ENCODE results near the gene PTPRE. TPM values are rescaled to one million over a fixed set of nuclear protein-coding genes. Genes with fewer than 3 reads are reported as not detected.

The PTPRE gene
- polyA plus RNA-seq, 1 donor from 2014 or later: 4.1 TPM

GRCh38 chr10:128001363-128001745 is 94.5 kb downstream of the PTPRE start:
- Histone ChIP-seq H4K20me1 (ENCODE audit: insufficient read depth) (no peaks in the 10 kb centered on the region), H3K4me3 (ENCODE audit: low read length) (peak overlapping the region; percentile 57), H3K27ac (ENCODE audit: low read length) (no peak overlapping the region), H3K9me3 (ENCODE audit: low read length) (no peaks in the 10 kb centered on the region), H3F3A (ENCODE audit: insufficient read depth, low read length, poor library complexity, severe bottlenecking) (peaks cover 9% of the 10 kb centered on the region), H2AFZ (ENCODE audit: low read depth, low read length) (no peak overlapping the region), H3K27me3 (ENCODE audit: insufficient read depth, low read depth, low read length) (no peaks in the 10 kb centered on the region), H3K4me2 (ENCODE audit: low read length) (no peak overlapping the region), H3K9me2 (ENCODE audit: insufficient read depth, low read length) (no peaks in the 10 kb centered on the region), H3K36me3 (ENCODE audit: insufficient read depth, low read length) (no peaks in the 10 kb centered on the region), H3K9ac (ENCODE audit: low read length) (no peak overlapping the region), H3K79me2 (replicated peaks; ENCODE audit: insufficient read depth, low read length) (no peaks in the 10 kb centered on the region)
- TF ChIP-seq CTCF (IDR thresholded peaks at IDR 0.05; ENCODE audit: poor library complexity, severe bottlenecking) (no peak), EZH2 (IDR thresholded peaks at IDR 0.05; ENCODE audit: borderline replicate concordance, insufficient read depth, low read length, poor library complexity, severe bottlenecking) (no peak), REST (IDR thresholded peaks at IDR 0.05; ENCODE audit: borderline replicate concordance) (no peak), SMC3 (conservative IDR thresholded peaks at IDR 0.05; ENCODE audit: poor library complexity) (no peak), TAF1 (IDR thresholded peaks at IDR 0.05; ENCODE audit: low read depth) (no peak), POLR2AphosphoS5 (IDR thresholded peaks at IDR 0.05) (no peak)

DNA sequence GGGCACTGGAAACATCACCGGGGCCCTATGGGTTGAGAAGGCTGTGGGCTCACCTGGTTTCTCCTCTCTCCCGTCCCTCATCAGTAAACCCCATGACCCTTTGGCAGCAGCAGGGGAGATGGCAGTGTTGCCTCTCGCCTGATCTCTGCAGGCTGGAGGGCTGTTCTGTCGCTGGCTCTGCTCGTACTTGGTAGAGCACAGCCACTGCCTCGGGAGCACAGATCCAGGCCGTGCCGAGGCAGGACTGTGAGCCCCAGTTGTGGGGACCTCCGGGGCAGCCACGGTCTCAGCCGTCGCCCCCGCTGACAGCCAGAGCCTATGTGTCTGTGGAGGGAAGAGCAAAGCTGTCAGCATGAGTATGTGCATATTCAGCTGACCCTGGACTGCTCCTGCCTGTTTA is 94.9 kb downstream of the PTPRE start:
- Histone ChIP-seq H3K9me2 (ENCODE audit: insufficient read depth, low read length) (no peaks in the 10 kb centered on the region), H3K4me3 (ENCODE audit: low read length) (peak overlapping the region; percentile 14), H3F3A (ENCODE audit: insufficient read depth, low read length, poor library complexity, severe bottlenecking) (peaks cover 9% of the 10 kb centered on the region), H3K9me3 (ENCODE audit: low read length) (no peaks in the 10 kb centered on the region), H3K79me2 (replicated peaks; ENCODE audit: insufficient read depth, low read length) (no peaks in the 10 kb centered on the region), H3K4me2 (ENCODE audit: low read length) (no peak overlapping the region), H3K27ac (ENCODE audit: low read length) (no peak overlapping the region), H3K36me3 (ENCODE audit: insufficient read depth, low read length) (no peaks in the 10 kb centered on the region), H3K27me3 (ENCODE audit: insufficient read depth, low read depth, low read length) (no peaks in the 10 kb centered on the region), H2AFZ (ENCODE audit: low read depth, low read length) (no peak overlapping the region), H3K9ac (ENCODE audit: low read length) (no peak overlapping the region), H4K20me1 (ENCODE audit: insufficient read depth) (no peaks in the 10 kb centered on the region)
- TF ChIP-seq EZH2 (IDR thresholded peaks at IDR 0.05; ENCODE audit: borderline replicate concordance, insufficient read depth, low read length, poor library complexity, severe bottlenecking): no peak
- TF ChIP-seq REST (IDR thresholded peaks at IDR 0.05; ENCODE audit: borderline replicate concordance): no peak
- TF ChIP-seq MXI1 (conservative IDR thresholded peaks at IDR 0.05; ENCODE audit: poor library complexity, severe bottlenecking): no peak
- no peak for TF ChIP-seq EP300 (conservative IDR thresholded peaks at IDR 0.05; ENCODE audit: poor library complexity, severe bottlenecking)
- no peak for TF ChIP-seq POLR2AphosphoS5 (IDR thresholded peaks at IDR 0.05)
- no peak for TF ChIP-seq SMC3 (conservative IDR thresholded peaks at IDR 0.05; ENCODE audit: poor library complexity)
- no peak for TF ChIP-seq TAF1 (IDR thresholded peaks at IDR 0.05; ENCODE audit: low read depth)
- TF ChIP-seq CTCF (IDR thresholded peaks at IDR 0.05; ENCODE audit: poor library complexity, severe bottlenecking): no peak
- TF ChIP-seq RAD21 (conservative IDR thresholded peaks at IDR 0.05): no peak

All from neural cell (in vitro differentiated cells).